GM12878 (cell line): ENCODE data around the gene GCA. TPM values are rescaled to one million over a fixed set of nuclear protein-coding genes. Genes with fewer than 3 reads are reported as not detected.

ENCODE experiments used
- ASH2L ChIP-seq: fragments of 300-600, 200-600 bp; sonication (generic); IDR thresholded peaks from 2 replicates; pipeline ENCODE4 v1.6.1; 2017; ENCODE audit warnings: low read depth, mild to moderate bottlenecking, borderline replicate concordance
- BCL3 ChIP-seq: IDR thresholded peaks from 2 replicates; pipeline ENCODE4 v1.6.1; 2011; ENCODE audit warnings: borderline replicate concordance, low read depth, mild to moderate bottlenecking, moderate library complexity, low read length; ENCODE audit not compliant: insufficient read depth, poor library complexity, severe bottlenecking
- CBFB ChIP-seq: IDR thresholded peaks from 2 replicates; pipeline ENCODE4 v1.6.1; 2016; ENCODE audit warnings: antibody characterized with exemption, low read depth
- CEBPB ChIP-seq, 2 experiments: fragments of 150-350 bp in 1 of 2; IDR thresholded peaks; 2 replicates each; pipeline ENCODE4 v1.6.1; 2012 to 2014; ENCODE audit warnings: low read depth in 2 of 2, low read length in 2 of 2, borderline replicate concordance in 1 of 2, inconsistent platforms in 1 of 2
- CHD2 ChIP-seq: IDR thresholded peaks from 2 replicates; pipeline ENCODE4 v1.6.1; 2011; ENCODE audit warnings: low read depth, low read length, improper control_type of control experiment, borderline replicate concordance
- E2F4 ChIP-seq: IDR thresholded peaks from 2 replicates; pipeline ENCODE4 v1.6.1; 2012; ENCODE audit warnings: low read depth, low read length, improper control_type of control experiment
- ESRRA ChIP-seq: IDR thresholded peaks from 2 replicates; pipeline ENCODE4 v1.6.1; 2012; ENCODE audit warnings: mild to moderate bottlenecking, low read length, improper control_type of control experiment
- ETV6 ChIP-seq, 2 experiments: fragments of 450-650 bp in 1 of 2; IDR thresholded peaks in 1 of 2; conservative IDR thresholded peaks in 1 of 2; 2 replicates each; pipeline ENCODE4 v1.6.1; 2014; ENCODE audit warnings: antibody characterized with exemption in 1 of 2, borderline replicate concordance in 1 of 2, low read depth in 1 of 2, mild to moderate bottlenecking in 1 of 2, moderate library complexity in 1 of 2
- HCFC1 ChIP-seq: fragments of 150-350 bp; IDR thresholded peaks from 2 replicates; pipeline ENCODE4 v1.6.1; 2014; ENCODE audit warnings: low read length
- IRF4 ChIP-seq: IDR thresholded peaks from 2 replicates; pipeline ENCODE4 v1.6.1; 2011; ENCODE audit warnings: low read depth, low read length
- MAX ChIP-seq: IDR thresholded peaks from 2 replicates; pipeline ENCODE4 v1.6.1; 2012; ENCODE audit warnings: low read depth, low read length, improper control_type of control experiment
- MYB ChIP-seq: fragments of 150-350 bp; IDR thresholded peaks from 2 replicates; pipeline ENCODE4 v1.6.1; 2014; ENCODE audit warnings: mild to moderate bottlenecking, low read depth, low read length, borderline replicate concordance
- NFXL1 ChIP-seq: fragments of 450-650 bp; IDR thresholded peaks from 2 replicates; pipeline ENCODE4 v1.6.1; 2017; ENCODE audit warnings: antibody characterized with exemption, mild to moderate bottlenecking, borderline replicate concordance
- PAX8 ChIP-seq: fragments of 450-650 bp; IDR thresholded peaks from 2 replicates; pipeline ENCODE4 v1.6.1; 2017; ENCODE audit warnings: mild to moderate bottlenecking, moderate library complexity
- RCOR1 ChIP-seq: conservative IDR thresholded peaks from 2 replicates; pipeline ENCODE4 v1.6.1; 2012; ENCODE audit warnings: low read depth, low read length, improper control_type of control experiment
- SRF ChIP-seq, 2 experiments: IDR thresholded peaks; 2 replicates each; pipeline ENCODE4 v1.6.1; 2011; ENCODE audit warnings: low read depth in 2 of 2, low read length in 2 of 2, mild to moderate bottlenecking in 1 of 2, moderate library complexity in 1 of 2
- TAF1 ChIP-seq: IDR thresholded peaks from 2 replicates; pipeline ENCODE4 v1.6.1; 2011; ENCODE audit warnings: mild to moderate bottlenecking, low read depth, low read length, borderline replicate concordance
- TCF7 ChIP-seq: IDR thresholded peaks from 2 replicates; pipeline ENCODE4 v1.6.1; 2014; ENCODE audit warnings: antibody characterized with exemption, borderline replicate concordance
- WRNIP1 ChIP-seq: IDR thresholded peaks from 2 replicates; pipeline ENCODE4 v1.6.1; 2011; ENCODE audit warnings: low read depth, low read length, improper control_type of control experiment, borderline replicate concordance
- YY1 ChIP-seq: IDR thresholded peaks from 2 replicates; pipeline ENCODE4 v1.6.1; 2011; ENCODE audit warnings: low read depth, mild to moderate bottlenecking, low read length
- ZNF687 ChIP-seq: fragments of 450-650 bp; IDR thresholded peaks from 2 replicates; pipeline ENCODE4 v1.6.1; 2017; ENCODE audit warnings: mild to moderate bottlenecking, moderate library complexity
- ZSCAN29 ChIP-seq: fragments of 450-650 bp; IDR thresholded peaks from 2 replicates; pipeline ENCODE4 v1.6.1; 2017; ENCODE audit warnings: mild to moderate bottlenecking, moderate library complexity
- polyA plus RNA-seq, 11 experiments: library from polyadenylated mRNA; depleted of rRNA in 4 of 11; unstranded in 6 of 11; stranded (reverse) in 5 of 11; fragments of >200 nt; fragmentation: Nextera tagmentation in 4 of 11; fragmentation: Illumina TruSeq in 1 of 11; extraction: Ambion mirVana in 4 of 11; extraction: Trizol in 1 of 11; gene quantifications; 1 replicate in 1 of 11; 2 replicates in 10 of 11; pipeline versions ENCODE4 v1.2.1 to v1.2.3, GENCODE V29; 2011 to 2016; ENCODE audit warnings: inconsistent platforms in 2 of 11, missing spikeins in 2 of 11, low read depth in 1 of 11
- total RNA-seq, 4 experiments: library from RNA; depleted of rRNA in 3 of 4; stranded (reverse); fragments of >200 nt in 3 of 4; fragmentation: Illumina TruSeq in 1 of 4; extraction: Trizol in 1 of 4; gene quantifications; 2 replicates each; pipeline versions ENCODE4 v1.2.1 to v1.2.3, GENCODE V29; 2013 to 2021

GCA gene
- total and polyA plus RNA-seq, 10 of the 15 experiments (the other 5 are each of a cell fraction or from before 2014, with no cell fraction given), result 20.6 to 81.9 (median 32.0) TPM

GRCh38 chr2:162343824-162344616 lies at the start of gene GCA (continued):
- TF ChIP-seq WRNIP1 (no peak), PAX8 (no peak), ZNF687 (0 out of 2 replicates have a peak, but pooled peaks have one; percentile 17), CEBPB (IDR thresholded peaks at IDR 0.05; ENCODE audit: borderline replicate concordance in 1 of 2, low read depth in 2 of 2, low read length in 2 of 2) (no peak), HCFC1 (0 out of 2 replicates have a peak, but pooled peaks have one; percentile 10), ASH2L (peak; percentile 31; the same call in 1 of the 2 replicates), TCF7 (no peak), YY1 (no peak), ETV6 (conservative IDR thresholded peaks at IDR 0.05 in 1 of 2, IDR thresholded peaks at IDR 0.05 in 1 of 2; ENCODE audit: borderline replicate concordance in 1 of 2, low read depth in 1 of 2) (no peak), CBFB (peak; percentile 57), SRF (IDR thresholded peaks at IDR 0.05; ENCODE audit: low read depth in 2 of 2, low read length in 2 of 2) (no peak), RCOR1 (no peak; the same call in 1 of the 2 replicates), NFXL1 (no peak), MYB (no peak), IRF4 (peak; percentile 43; the same call in 1 of the 2 replicates), MAX (no peak; the same call in 1 of the 2 replicates), E2F4 (no peak), BCL3 (no peak), ZSCAN29 (no peak), CHD2 (peak; percentile 97), ESRRA (no peak), TAF1 (no peak)
